GM19025 (cell line): ENCODE measurements around the gene ABCG2.
"Not testable (repeated sequence)": the region's sequence is repeated elsewhere in the genome, so short reads cannot be mapped to it uniquely, and the experiment has no call there.

Source experiments
- ATAC-seq: cut with Tn5 transposase; IDR thresholded peaks from one replicate; pipeline ENCODE4 v1.9.1; 2021; ENCODE audit warnings: mild to moderate bottlenecking, low read depth, moderate library complexity; ENCODE audit not compliant: unreplicated experiment

The ABCG2 gene

DNA sequence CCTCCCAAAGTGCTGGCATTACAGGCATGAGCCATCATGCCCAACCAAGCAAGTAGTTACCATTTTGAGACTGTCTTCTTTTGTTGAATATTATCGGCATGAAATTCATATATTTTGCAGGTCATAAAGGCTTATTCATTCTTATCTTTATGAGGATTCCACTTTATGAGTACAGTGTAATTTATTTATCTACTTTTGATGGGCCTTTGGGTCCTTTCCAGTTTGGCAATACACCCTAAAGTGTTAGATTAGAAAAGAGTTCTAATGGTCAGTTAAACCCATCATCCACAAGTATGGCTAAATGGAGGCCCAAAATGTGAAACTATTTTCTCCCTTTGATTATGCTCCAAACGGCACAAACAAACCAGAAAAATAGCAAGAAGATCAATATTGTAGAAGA, 10.9 kb upstream of the ABCG2 start:
- ATAC-seq, result no peak

- no peak for ATAC-seq
Measured at GRCh38 chr4:88166608-88167007, 8.2 kb upstream of the ABCG2 start.

GRCh38 chr4:88163336-88163735, 4.9 kb upstream of the ABCG2 start:
- ATAC-seq, result no peak

GRCh38 chr4:88162626-88163025, 4.2 kb upstream of the ABCG2 start:
- ATAC-seq, result no peak

DNA sequence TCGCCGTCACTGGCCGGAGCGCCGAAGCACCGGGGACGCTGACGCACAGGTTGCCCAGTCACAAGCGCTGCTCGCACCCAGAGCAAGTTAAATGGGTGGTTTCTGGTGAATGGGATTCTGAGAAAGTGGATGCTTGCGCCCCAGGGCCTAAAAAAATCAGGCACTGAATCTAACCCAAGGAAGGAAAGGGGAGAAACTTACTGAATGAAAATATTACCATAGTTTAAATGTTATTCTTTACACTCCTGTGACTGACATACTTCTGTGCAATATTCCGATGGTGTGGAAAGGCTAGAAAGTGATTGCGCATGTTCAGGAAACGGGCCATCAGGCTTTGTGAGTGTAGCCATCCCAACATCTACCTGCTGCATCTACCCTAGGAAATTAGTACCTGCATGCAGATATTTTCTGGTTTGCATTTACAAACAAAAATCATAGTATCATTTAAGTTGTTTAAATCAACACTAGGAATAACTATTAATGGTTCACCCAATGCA, 838 bp upstream of the ABCG2 start:
- ATAC-seq, result no peak

DNA sequence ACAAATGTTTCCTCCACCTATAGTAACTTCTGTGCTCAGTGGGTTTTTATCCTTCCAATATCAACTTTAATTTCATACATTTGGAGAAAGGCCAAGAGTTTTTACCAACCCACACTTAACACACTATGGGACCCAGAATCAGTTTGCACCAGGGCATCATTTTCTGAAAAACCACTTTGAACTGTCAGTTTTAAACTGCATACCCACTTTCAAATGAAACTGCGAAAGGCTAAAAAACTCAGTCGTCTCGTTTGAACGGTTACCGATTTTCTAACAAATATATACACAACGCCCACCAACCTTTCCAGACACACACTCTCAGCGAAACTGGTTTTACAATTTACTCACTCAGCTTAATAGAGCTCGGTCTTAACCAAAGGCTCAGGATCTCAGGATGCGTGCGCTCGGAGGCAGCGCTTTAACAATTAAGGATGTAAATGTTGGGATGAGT, 376 bp downstream of the ABCG2 start:
- no peak for ATAC-seq

- ATAC-seq, result not testable (repeated sequence)
Measured at GRCh38 chr4:88152331-88152730, 6.1 kb downstream of the ABCG2 start.

DNA sequence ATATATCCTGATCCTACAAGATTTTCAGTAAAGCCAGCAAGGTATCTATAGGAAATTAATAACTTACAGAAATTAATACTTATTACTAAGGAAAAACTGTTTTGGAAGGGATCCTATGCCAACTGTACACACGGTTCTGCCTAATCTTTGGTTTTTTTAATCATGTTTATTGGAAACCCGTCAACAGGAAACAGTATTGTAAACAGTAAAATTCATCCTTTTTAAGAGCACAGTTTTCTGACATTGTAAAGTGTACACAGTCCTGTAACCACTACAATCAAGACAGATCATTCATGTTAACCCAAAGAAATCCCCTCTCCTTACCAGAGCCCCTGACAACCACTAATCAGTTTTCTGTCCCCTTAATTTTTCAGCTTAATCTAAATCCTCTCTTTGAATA, 9.9 kb downstream of the ABCG2 start:
- ATAC-seq, result no peak

DNA sequence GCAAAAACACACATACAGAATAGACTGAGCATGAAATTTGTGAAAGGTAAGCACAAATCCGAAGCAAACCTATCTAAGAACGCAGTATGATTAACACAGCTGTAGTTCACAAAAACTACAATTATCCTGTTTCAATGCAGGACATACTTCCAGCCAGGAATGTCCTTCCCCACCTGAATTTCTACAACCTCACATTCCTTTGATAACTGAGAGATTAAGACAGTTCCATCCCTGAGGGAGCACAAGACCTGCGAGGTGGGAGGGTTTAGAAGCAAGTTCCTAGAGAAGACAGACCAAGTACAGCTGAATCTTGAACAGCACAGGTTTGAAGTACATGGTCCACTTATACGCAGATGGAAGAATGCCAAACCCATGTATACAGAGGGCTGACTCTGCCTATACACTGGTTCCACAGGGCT, 10.6 kb downstream of the ABCG2 start:
- ATAC-seq, result no peak

DNA sequence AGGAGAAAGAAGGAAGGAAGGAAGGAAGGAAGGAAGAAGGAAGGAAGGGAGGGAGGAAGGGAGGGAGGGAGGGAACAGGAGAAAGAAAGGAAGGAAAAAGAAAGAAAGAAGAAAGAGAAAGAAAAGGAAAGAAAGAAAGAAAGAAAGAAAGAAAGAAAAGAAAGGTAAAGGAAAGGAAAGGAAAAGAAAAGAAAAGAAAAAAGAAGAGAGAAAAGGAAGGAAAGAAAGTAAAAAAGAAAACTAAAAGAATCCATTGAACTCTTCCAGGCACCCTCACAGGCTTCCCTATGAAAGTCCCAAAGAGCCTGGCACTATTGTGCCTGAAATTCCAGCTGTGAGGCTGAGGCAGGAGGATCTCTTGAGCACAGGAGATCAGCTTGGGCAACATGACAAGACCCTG, 11.5 kb downstream of the ABCG2 start:
- no peak for ATAC-seq

GRCh38 chr4:88144866-88145300, 13.6 kb downstream of the ABCG2 start:
- ATAC-seq, result no peak

GRCh38 chr4:88144048-88144447, 14.4 kb downstream of the ABCG2 start:
- no peak for ATAC-seq

GRCh38 chr4:88143504-88143903, 14.9 kb downstream of the ABCG2 start:
- no peak for ATAC-seq

GRCh38 chr4:88138561-88138960, 19.9 kb downstream of the ABCG2 start:
- no peak for ATAC-seq

GRCh38 chr4:88137112-88137511, 21.3 kb downstream of the ABCG2 start:
- no peak for ATAC-seq

GRCh38 chr4:88136249-88136648, 22.2 kb downstream of the ABCG2 start:
- no peak for ATAC-seq

DNA sequence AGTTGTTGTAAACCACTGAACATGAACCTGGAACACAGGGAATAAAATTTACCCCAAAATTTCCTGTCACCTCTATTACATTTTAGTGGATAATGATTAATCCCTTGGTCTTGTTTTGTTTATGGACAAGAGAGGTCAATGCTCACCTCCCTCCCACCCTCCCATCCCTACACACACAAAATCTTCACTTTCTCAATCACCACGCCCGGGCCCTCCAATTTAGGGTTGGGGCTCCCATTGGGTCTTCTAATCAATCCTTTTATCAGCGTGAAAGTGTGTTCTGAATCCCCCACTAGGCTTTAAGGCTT, 23.1 kb downstream of the ABCG2 start:
- ATAC-seq, result no peak

DNA sequence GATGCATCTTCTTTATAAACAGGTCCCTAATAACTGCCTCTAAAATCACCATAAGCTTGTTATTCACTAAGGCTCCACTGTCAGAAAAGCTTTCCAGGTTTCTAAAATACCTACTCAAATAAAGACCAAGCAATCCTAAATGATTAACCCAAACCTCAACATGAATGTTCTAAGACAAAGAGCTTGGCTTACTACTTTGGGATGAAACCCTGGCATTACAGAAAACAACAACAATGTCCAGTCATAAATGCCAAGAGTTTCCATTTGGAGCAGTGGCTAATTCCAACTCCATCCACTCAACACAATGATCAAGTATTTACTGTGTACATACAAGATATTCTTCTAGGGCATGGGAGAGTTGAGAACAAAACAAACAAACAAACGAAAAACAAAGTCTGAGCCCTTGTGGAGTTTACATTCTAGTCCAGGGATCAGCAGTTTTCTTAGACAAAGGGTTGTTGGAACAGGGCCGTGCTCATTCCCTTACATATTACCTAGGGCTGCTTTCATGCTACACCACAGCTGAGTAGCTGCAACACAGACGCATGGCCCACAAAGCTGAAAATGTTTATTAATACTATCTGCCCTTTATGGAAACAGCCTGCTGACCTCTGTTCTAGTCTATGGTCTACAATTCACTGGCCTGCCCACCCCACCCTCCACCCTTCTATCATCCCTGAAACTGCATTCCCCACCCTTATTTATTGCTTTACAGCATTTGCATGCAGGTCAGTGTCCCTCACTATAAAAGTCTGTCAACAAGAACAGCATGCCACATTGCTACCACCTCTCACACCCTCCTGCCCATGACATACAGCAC, 23.7 kb downstream of the ABCG2 start:
- ATAC-seq, result no peak

DNA sequence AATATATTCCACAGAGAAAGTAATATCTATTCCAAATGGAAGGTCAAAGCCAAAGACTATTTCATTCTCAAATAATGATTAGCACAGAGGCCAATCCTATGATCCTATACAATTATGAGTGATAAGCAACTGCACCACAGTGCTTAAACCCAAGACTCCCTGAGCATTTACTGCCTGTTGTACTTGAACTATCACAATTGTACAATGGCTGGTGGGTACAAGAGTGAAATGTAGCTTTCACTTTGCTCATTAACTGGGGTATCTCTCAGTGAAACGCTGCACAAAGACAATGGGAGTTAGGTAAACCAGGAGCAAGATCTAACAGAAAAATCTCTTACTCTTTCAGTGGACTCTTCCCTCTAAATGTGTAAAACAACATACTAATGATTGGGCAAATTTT, 24.3 kb downstream of the ABCG2 start:
- no peak for ATAC-seq

DNA sequence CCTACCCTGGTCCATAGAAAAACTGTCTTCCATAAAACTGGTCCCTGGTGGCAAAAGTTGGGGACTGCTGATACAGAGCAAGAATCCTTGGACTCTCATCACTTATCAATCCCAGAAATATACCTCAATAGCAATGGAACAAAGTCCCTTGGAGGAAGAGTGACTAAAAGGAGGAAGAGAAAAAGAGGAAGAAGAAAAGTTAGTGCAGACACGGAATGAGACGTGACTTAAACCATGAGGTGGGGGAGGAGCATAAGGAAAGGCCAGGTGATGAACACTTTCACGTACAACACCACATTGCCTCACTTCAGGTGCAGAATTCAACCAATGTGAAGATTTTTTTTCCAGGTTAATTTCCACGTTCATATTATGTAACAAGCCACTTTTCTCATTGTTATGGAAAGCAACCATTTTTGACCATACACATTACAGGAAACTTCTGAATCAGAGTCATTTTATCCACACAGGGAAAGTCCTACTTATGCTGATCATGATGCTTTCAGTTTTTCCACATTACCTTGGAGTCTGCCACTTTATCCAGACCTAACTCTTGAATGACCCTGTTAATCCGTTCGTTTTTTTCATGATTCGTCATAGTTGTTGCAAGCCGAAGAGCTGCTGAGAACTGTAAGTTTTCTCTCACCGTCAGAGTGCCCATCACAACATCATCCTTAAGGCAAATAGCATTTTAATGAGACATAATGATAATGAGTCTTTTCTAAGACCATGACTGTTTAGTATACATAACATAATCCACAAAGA, 27.7 kb downstream of the ABCG2 start:
- no peak for ATAC-seq

- no peak for ATAC-seq
Measured at GRCh38 chr4:88130003-88130402, 28.4 kb downstream of the ABCG2 start.

- ATAC-seq, result not testable (repeated sequence)
Measured at GRCh38 chr4:88122260-88122659, 36.2 kb downstream of the ABCG2 start.
